Caco-2 (cell line): Measurements from ENCODE around the gene PALS2. TPM values are rescaled to one million over a fixed set of nuclear protein-coding genes. Genes with fewer than 3 reads are reported as not detected.

Experiments
- BruUV-seq: library from RNA; stranded (reverse); fragments of 400-500 nt; replicated peaks from 2 replicates; lab custom pipeline; 2021; lab: Mats Ljungman, UMichigan
- CTCF ChIA-PET: fragments of 300-600 bp; sonication (Branson Sonifier 250); formaldehyde crosslinking; loops from one replicate; lab custom pipeline; 2022; ENCODE audit warnings: antibody characterized with exemption; lab: Charles Lee
- POLR2A ChIA-PET: fragments of 300-600 bp; sonication (Branson Sonifier 250); formaldehyde crosslinking; loops from one replicate; lab custom pipeline; 2022; ENCODE audit warnings: antibody characterized with exemption; lab: Charles Lee
- DNase-seq, 2 experiments: peaks; one replicate each; pipeline versions ENCODE4 v3.0.0 to v3.0.0-alpha.2; 2020 to 2022
- H3K27me3 ChIP-seq: replicated peaks from 2 replicates; pipeline ENCODE4 v1.6.0; 2011; ENCODE audit warnings: low read length; ENCODE audit not compliant: control insufficient read depth, insufficient read depth
- H3K36me3 ChIP-seq: 2 replicates; pipeline ENCODE4 v1.5.1; 2011; ENCODE audit warnings: low read length; ENCODE audit not compliant: control insufficient read depth, insufficient read depth
- H3K4me1 ChIP-seq: fragments of 250-450 bp; sonication (Bioruptor Pico); 2 replicates; pipeline ENCODE4 v1.5.1; 2020; ENCODE audit warnings: mild to moderate bottlenecking
- H3K4me3 ChIP-seq: 2 replicates; pipeline ENCODE4 v1.5.1; 2011; ENCODE audit warnings: low read depth, mild to moderate bottlenecking, control low read depth, low read length
- H3K9me3 ChIP-seq: fragments of 250-450 bp; sonication (Bioruptor Pico); 2 replicates; pipeline ENCODE4 v1.5.1; 2020; ENCODE audit warnings: mild to moderate bottlenecking, moderate library complexity
- H3K27ac Mint-ChIP-seq: one replicate; pipeline ENCODE4 v1.8.0; 2022; ENCODE audit warnings: mixed read lengths; ENCODE audit not compliant: unreplicated experiment
- H3K27me3 Mint-ChIP-seq: one replicate; pipeline ENCODE4 v1.8.0; 2022; ENCODE audit warnings: mixed read lengths; ENCODE audit not compliant: insufficient read depth, unreplicated experiment
- H3K36me3 Mint-ChIP-seq: one replicate; pipeline ENCODE4 v1.8.0; 2022; ENCODE audit warnings: mild to moderate bottlenecking, mixed read lengths; ENCODE audit not compliant: insufficient read depth, unreplicated experiment
- H3K4me1 Mint-ChIP-seq: one replicate; pipeline ENCODE4 v1.8.0; 2022; ENCODE audit warnings: low read depth, mixed read lengths; ENCODE audit not compliant: unreplicated experiment
- H3K4me3 Mint-ChIP-seq: one replicate; pipeline ENCODE4 v1.8.0; 2022; ENCODE audit warnings: mild to moderate bottlenecking, moderate library complexity, mixed read lengths; ENCODE audit not compliant: unreplicated experiment
- H3K9me3 Mint-ChIP-seq: one replicate; pipeline ENCODE4 v1.8.0; 2022; ENCODE audit warnings: mixed read lengths; ENCODE audit not compliant: unreplicated experiment
- intact Hi-C: fragments of 100-400 bp; cut with micrococcal nuclease; formaldehyde crosslinking; loops from one replicate; pipeline ENCODE4 v1.10.0; 2022; ENCODE audit not compliant: unreplicated experiment
- total RNA-seq: library from RNA; stranded (reverse); gene quantifications from 2 replicates; pipeline ENCODE4 v1.2.3, GENCODE V29; 2022
- TF ChIP-seq, protein P1 (sequence below), 2 experiments: fragments of 200-600 bp in 1 of 2; IDR thresholded peaks; 1 replicate in 1 of 2; 2 replicates in 1 of 2; pipeline versions ENCODE4 v1.5.1 to v1.8.0; 2011 to 2022; ENCODE audit warnings: antibody characterized with exemption in 1 of 2, control low read depth in 1 of 2, inconsistent platforms in 1 of 2, low read depth in 1 of 2, low read length in 1 of 2, mild to moderate bottlenecking in 1 of 2, moderate library complexity in 1 of 2; ENCODE audit not compliant: insufficient read depth in 1 of 2, severe bottlenecking in 1 of 2, unreplicated experiment in 1 of 2

Gene PALS2
- total RNA-seq, 1 experiment from 2014 or later, result 38.5 TPM

DNA sequence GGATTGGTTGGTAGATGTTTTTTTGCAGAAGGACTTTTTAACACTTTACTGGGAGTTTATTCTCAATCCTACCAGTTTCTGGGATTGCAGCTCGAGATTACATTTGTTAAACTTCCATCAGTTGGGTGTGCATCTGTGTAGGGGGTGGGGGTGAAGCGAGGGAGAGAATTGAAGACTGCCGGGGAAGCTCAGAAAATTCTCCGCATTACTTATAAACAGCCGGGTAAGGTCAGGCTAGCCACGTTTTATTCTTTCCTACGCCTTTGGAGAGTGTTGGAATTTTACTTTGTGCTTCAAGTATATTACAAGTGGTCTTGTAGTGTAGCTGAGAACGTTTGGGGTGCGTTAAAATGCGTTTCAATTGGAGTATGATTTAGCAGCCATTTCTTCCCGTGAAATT is 1.1 kb downstream of the PALS2 start:
- H3K36me3 ChIP-seq, result no peaks in the 10 kb centered on the region
- no peak for DNase-seq
- Mint-ChIP-seq H3K9me3 (no peaks in the 10 kb centered on the region), H3K27ac (peak overlapping the region; percentile 69), H3K4me1 (peaks cover 26% of the 10 kb centered on the region), H3K27me3 (peaks cover 8% of the 10 kb centered on the region), H3K36me3 (peaks cover 6% of the 10 kb centered on the region), H3K4me3 (peak overlapping the region; percentile 98)
- ChIA-PET CTCF (interaction anchor here (0.6 to 0.9 kb wide), 2 partner anchors 23 to 191 kb away, joined by 3 read pairs; no protein-coding TSS in a partner anchor), POLR2A (interaction anchor here (0.5 kb wide), 1 partner anchor 164 kb away, joined by 3 read pairs; no protein-coding TSS in a partner anchor)
- H3K9me3 ChIP-seq, result no peaks in the 10 kb centered on the region
- intact Hi-C loops, result loop anchor here (5.0 kb wide), 1 partner anchor 172 kb away; no protein-coding TSS in a partner anchor
- H3K4me1 ChIP-seq, result peaks cover 24% of the 10 kb centered on the region
- TF ChIP-seq, protein P1, sequence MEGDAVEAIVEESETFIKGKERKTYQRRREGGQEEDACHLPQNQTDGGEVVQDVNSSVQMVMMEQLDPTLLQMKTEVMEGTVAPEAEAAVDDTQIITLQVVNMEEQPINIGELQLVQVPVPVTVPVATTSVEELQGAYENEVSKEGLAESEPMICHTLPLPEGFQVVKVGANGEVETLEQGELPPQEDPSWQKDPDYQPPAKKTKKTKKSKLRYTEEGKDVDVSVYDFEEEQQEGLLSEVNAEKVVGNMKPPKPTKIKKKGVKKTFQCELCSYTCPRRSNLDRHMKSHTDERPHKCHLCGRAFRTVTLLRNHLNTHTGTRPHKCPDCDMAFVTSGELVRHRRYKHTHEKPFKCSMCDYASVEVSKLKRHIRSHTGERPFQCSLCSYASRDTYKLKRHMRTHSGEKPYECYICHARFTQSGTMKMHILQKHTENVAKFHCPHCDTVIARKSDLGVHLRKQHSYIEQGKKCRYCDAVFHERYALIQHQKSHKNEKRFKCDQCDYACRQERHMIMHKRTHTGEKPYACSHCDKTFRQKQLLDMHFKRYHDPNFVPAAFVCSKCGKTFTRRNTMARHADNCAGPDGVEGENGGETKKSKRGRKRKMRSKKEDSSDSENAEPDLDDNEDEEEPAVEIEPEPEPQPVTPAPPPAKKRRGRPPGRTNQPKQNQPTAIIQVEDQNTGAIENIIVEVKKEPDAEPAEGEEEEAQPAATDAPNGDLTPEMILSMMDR (IDR thresholded peaks at IDR 0.05; ENCODE audit: insufficient read depth in 1 of 2, low read depth in 1 of 2, low read length in 1 of 2, severe bottlenecking in 1 of 2, unreplicated experiment in 1 of 2), result no peak
- H3K27me3 ChIP-seq, result no peaks in the 10 kb centered on the region
- peak overlapping the region; percentile 81 for H3K4me3 ChIP-seq
- BruUV-seq, result TSS peak; percentile 34

DNA sequence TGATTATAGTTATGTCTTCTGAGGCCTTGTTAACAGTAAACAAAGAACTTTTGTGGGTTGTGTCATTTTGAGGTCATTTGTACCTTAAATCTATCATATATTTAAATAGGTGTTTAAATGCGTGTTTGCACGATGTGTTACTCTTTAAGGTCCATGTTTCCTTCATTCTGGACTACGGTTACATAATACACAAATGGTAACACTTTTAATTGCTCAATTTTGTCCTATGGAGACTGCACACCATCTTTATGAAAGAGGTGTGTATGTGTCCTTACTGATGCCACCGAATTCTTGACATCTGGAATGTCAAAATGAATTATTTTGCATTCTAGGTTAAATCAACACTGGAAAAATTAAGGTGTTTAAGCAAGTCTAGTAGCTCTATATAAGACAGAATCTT is 1.7 kb downstream of the PALS2 start:
- Histone ChIP-seq H3K36me3 (no peaks in the 10 kb centered on the region), H3K27me3 (no peaks in the 10 kb centered on the region), H3K9me3 (no peaks in the 10 kb centered on the region), H3K4me1 (peaks cover 27% of the 10 kb centered on the region), H3K4me3 (peak overlapping the region; percentile 81)
- CTCF ChIA-PET, result no interaction called here
- no peak for DNase-seq
- no peaks in the 10 kb centered on the region for H3K9me3 Mint-ChIP-seq
- H3K4me3 Mint-ChIP-seq, result peak overlapping the region; percentile 98
- TF ChIP-seq, protein P1 (IDR thresholded peaks at IDR 0.05; ENCODE audit: insufficient read depth in 1 of 2, low read depth in 1 of 2, low read length in 1 of 2, severe bottlenecking in 1 of 2, unreplicated experiment in 1 of 2), result no peak
- H3K27me3 Mint-ChIP-seq, result peaks cover 5% of the 10 kb centered on the region
- peaks cover 6% of the 10 kb centered on the region for H3K36me3 Mint-ChIP-seq
- H3K27ac Mint-ChIP-seq, result no peak overlapping the region
- BruUV-seq, result no TSS peak
- POLR2A ChIA-PET, result no interaction called here
- intact Hi-C loops, result loop anchor here (5.0 kb wide), 1 partner anchor 173 kb away; no protein-coding TSS in a partner anchor
- H3K4me1 Mint-ChIP-seq, result peaks cover 23% of the 10 kb centered on the region

DNA sequence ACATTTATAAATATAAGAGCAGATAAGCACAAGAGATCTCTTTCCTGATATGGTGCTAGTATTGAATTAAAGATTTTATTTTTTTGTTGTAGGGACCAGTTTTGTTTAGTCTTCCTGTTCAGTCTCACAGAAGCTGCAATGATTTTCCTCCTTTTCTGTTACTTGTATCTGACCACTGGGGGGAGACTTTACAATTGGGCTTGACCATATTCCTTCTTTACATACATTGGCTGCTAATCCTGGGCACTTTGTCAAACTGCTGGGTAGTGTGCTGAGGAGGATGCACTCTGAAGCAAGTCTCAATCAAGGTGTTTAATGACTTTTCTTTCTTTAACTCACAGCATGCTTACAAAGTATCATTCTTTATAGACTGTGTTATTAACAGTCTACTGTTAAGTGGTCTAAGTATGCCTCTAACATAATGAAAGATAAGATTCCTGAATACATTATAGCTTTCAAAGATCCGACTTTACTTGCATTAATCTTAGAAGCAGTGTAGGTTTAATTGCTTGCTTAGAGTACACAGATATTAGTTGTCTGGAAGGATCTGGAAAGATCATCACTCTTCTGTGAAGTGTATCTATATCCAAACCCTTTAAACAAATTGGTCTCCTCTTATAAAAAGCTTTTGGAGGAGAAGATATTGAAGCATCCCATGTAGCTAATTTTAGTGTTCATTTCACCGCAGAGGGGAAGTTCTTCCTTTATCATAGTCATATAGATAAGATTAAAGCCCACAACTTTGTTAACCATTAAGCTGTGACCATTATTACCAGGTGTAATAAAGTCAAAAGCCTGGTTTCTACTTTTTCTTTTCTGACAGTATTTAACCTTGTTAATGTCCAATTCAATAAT is 3.1 kb downstream of the PALS2 start:
- no TSS peak for BruUV-seq
- POLR2A ChIA-PET, result no interaction called here

More for the DNA sequence above, 3.1 kb downstream of the PALS2 start:
- TF ChIP-seq, protein P1 (IDR thresholded peaks at IDR 0.05; ENCODE audit: insufficient read depth in 1 of 2, low read depth in 1 of 2, low read length in 1 of 2, severe bottlenecking in 1 of 2, unreplicated experiment in 1 of 2), result peak; percentile 72 to 77
- H3K36me3 Mint-ChIP-seq, result peaks cover 6% of the 10 kb centered on the region
- peaks cover 35% of the 10 kb centered on the region for H3K4me1 ChIP-seq
- peak overlapping the region; percentile 42 for H3K4me3 Mint-ChIP-seq
- no peaks in the 10 kb centered on the region for H3K27me3 Mint-ChIP-seq
- peak; percentile 54 to 59 for DNase-seq
- no peaks in the 10 kb centered on the region for H3K9me3 Mint-ChIP-seq
- no peaks in the 10 kb centered on the region for H3K27me3 ChIP-seq
- no peak overlapping the region for H3K27ac Mint-ChIP-seq
- no peaks in the 10 kb centered on the region for H3K36me3 ChIP-seq
- intact Hi-C loops, result loop anchor here (1.0 to 2.0 kb wide), 5 partner anchors 11 to 286 kb away; no protein-coding TSS in a partner anchor
- H3K4me3 ChIP-seq, result no peak overlapping the region
- no peaks in the 10 kb centered on the region for H3K9me3 ChIP-seq
- peaks cover 24% of the 10 kb centered on the region for H3K4me1 Mint-ChIP-seq
- CTCF ChIA-PET, result interaction anchor here (0.6 to 1.3 kb wide), 6 partner anchors 13 to 880 kb away, joined by 3 to 5 read pairs (median 3); no protein-coding TSS in a partner anchor
